ENCODE results near the gene ENTPD1. TPM values are rescaled to one million over a fixed set of nuclear protein-coding genes. Genes with fewer than 3 reads are reported as not detected.
"Not testable (repeated sequence)": the region's sequence is repeated elsewhere in the genome, so short reads cannot be mapped to it uniquely, and the experiment has no call there.

ENTPD1 gene
- total RNA-seq, 1 donor from 2014 or later, result 102 TPM

DNA sequence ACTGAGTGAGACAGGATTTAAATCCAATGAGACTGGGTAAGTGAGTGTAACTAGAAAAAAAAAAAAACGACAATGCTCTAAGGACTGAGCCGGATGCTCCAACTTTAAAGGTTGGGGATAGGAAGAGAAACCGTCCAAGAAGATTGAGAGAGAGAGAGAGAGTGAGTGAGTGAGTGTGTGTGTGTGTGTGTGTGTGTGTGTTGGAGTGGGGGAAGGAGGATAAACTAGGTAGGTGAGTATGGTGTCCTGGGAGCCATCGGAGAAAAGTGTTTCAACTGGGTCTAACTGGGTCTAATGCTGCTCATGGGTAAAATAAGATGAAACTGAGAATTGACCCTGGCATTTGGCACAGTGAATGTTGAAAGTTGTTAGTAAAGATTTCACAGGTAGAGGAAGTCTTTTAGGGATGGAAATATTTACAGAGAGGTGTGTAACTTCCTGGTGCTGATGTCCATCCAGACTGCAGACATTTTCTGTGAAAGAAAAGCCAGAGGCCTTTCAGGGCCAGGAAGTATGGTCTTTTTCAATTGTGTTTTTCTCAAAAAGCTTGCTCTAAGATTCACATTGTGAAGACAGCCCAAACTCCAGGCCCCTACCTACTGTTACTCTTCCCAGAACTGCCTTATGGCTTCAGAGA lies 14.2 kb downstream of the ENTPD1 start:
- no peak for DNase-seq (ENCODE audit: low spot score)
- Mint-ChIP-seq H3K9me3 (ENCODE audit: unreplicated experiment) (no peaks in the 10 kb centered on the region), H3K4me1 (ENCODE audit: unreplicated experiment) (peaks cover 35% of the 10 kb centered on the region)

GRCh38 chr10:95773454-95773853 lies 17.5 kb downstream of the ENTPD1 start:
- not testable (repeated sequence) for H3K4me3 Mint-ChIP-seq (ENCODE audit: unreplicated experiment); H3K27ac Mint-ChIP-seq (ENCODE audit: unreplicated experiment); DNase-seq (ENCODE audit: low spot score); H3K9me3 Mint-ChIP-seq (ENCODE audit: unreplicated experiment); H3K27me3 Mint-ChIP-seq (ENCODE audit: unreplicated experiment)
- Mint-ChIP-seq H3K4me1 (ENCODE audit: unreplicated experiment) (peaks cover 38% of the 10 kb centered on the region), H3K36me3 (ENCODE audit: low read depth, unreplicated experiment) (peaks cover 50% of the 10 kb centered on the region)

More for the DNA sequence above, 14.2 kb downstream of the ENTPD1 start:
- TF ChIP-seq, protein P1, sequence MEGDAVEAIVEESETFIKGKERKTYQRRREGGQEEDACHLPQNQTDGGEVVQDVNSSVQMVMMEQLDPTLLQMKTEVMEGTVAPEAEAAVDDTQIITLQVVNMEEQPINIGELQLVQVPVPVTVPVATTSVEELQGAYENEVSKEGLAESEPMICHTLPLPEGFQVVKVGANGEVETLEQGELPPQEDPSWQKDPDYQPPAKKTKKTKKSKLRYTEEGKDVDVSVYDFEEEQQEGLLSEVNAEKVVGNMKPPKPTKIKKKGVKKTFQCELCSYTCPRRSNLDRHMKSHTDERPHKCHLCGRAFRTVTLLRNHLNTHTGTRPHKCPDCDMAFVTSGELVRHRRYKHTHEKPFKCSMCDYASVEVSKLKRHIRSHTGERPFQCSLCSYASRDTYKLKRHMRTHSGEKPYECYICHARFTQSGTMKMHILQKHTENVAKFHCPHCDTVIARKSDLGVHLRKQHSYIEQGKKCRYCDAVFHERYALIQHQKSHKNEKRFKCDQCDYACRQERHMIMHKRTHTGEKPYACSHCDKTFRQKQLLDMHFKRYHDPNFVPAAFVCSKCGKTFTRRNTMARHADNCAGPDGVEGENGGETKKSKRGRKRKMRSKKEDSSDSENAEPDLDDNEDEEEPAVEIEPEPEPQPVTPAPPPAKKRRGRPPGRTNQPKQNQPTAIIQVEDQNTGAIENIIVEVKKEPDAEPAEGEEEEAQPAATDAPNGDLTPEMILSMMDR (IDR thresholded peaks at IDR 0.05; ENCODE audit: unreplicated experiment), result no peak
- Mint-ChIP-seq H3K27me3 (ENCODE audit: unreplicated experiment) (no peaks in the 10 kb centered on the region), H3K4me3 (ENCODE audit: unreplicated experiment) (no peak overlapping the region), H3K27ac (ENCODE audit: unreplicated experiment) (peak overlapping the region; percentile 75), H3K36me3 (ENCODE audit: low read depth, unreplicated experiment) (peaks cover 39% of the 10 kb centered on the region)

- Mint-ChIP-seq H3K4me1 (ENCODE audit: unreplicated experiment) (peaks cover 23% of the 10 kb centered on the region), H3K36me3 (ENCODE audit: low read depth, unreplicated experiment) (peaks cover 45% of the 10 kb centered on the region)
- not testable (repeated sequence) for DNase-seq (ENCODE audit: low spot score); H3K27me3 Mint-ChIP-seq (ENCODE audit: unreplicated experiment); H3K27ac Mint-ChIP-seq (ENCODE audit: unreplicated experiment); H3K9me3 Mint-ChIP-seq (ENCODE audit: unreplicated experiment); H3K4me3 Mint-ChIP-seq (ENCODE audit: unreplicated experiment)
Measured at GRCh38 chr10:95777638-95778037, 21.7 kb downstream of the ENTPD1 start.

- H3K4me3 Mint-ChIP-seq (ENCODE audit: unreplicated experiment), result no peak overlapping the region
- peak overlapping the region; percentile 18 for H3K27ac Mint-ChIP-seq (ENCODE audit: unreplicated experiment)
- no peak for DNase-seq (ENCODE audit: low spot score)
- H3K36me3 Mint-ChIP-seq (ENCODE audit: low read depth, unreplicated experiment), result peaks cover 33% of the 10 kb centered on the region
- peaks cover 3% of the 10 kb centered on the region for H3K27me3 Mint-ChIP-seq (ENCODE audit: unreplicated experiment)
- H3K4me1 Mint-ChIP-seq (ENCODE audit: unreplicated experiment), result peaks cover 42% of the 10 kb centered on the region
- H3K9me3 Mint-ChIP-seq (ENCODE audit: unreplicated experiment), result no peaks in the 10 kb centered on the region
- TF ChIP-seq, protein P1 (IDR thresholded peaks at IDR 0.05; ENCODE audit: unreplicated experiment), result no peak
Measured at GRCh38 chr10:95782318-95782717, 26.4 kb downstream of the ENTPD1 start.

DNA sequence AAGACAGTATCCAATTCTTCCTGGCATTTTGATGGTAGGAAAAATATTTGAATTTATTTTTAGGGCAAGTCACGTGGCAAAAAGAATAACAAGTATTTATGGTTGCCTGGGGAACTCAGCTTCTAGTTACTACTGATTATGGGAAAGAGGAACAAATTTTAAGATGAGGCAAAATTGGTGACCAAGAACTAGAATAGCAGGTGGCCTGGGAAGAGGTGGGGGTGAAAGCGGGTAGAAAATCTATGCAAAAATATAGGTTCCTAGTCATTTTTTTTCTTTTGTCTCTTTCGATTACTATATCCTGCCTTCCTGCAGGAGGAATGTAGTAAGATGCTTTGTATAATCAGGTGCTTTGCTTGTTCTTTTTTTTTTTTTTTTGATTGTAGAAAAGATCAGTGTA lies 27.8 kb downstream of the ENTPD1 start:
- no peak overlapping the region for H3K4me3 Mint-ChIP-seq (ENCODE audit: unreplicated experiment)
- peaks cover 23% of the 10 kb centered on the region for H3K36me3 Mint-ChIP-seq (ENCODE audit: low read depth, unreplicated experiment)
- H3K9me3 Mint-ChIP-seq (ENCODE audit: unreplicated experiment), result no peaks in the 10 kb centered on the region
- peaks cover 43% of the 10 kb centered on the region for H3K4me1 Mint-ChIP-seq (ENCODE audit: unreplicated experiment)
- no peak overlapping the region for H3K27ac Mint-ChIP-seq (ENCODE audit: unreplicated experiment)
- H3K27me3 Mint-ChIP-seq (ENCODE audit: unreplicated experiment), result peaks cover 3% of the 10 kb centered on the region
- TF ChIP-seq, protein P1 (IDR thresholded peaks at IDR 0.05; ENCODE audit: unreplicated experiment), result no peak
- DNase-seq (ENCODE audit: low spot score), result no peak

DNA sequence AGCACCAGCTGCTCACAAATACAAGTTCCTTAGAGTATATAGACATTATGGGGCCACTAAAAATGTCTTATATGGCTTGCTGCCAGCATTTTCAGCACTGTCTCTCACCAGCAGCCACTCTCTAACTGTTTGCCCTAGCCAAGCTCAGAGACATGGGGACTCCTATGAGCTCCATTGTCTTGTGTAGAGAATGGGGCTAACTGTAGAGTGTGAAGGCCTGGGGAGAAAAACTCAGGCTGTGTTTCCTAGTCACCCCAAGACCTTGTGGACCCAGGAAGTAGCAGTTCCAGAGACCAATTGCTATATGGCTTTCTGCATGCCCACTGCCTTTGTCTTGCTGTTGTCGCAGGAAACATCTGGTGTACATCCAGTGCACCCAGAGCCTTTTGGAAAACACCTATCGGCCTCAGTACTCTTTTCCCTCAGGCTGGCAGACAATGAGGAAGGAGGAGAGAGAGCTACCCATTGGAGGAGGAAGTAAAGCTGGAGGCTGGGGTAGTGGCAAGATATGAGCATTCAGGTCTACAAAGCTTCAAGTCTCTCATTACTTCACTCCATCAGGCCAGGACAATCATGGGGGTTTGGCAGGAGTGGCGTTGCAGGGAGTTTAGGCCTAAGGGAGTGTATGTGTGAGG lies 28.4 kb downstream of the ENTPD1 start:
- H3K27me3 Mint-ChIP-seq (ENCODE audit: unreplicated experiment), result peaks cover 3% of the 10 kb centered on the region
- no peak overlapping the region for H3K27ac Mint-ChIP-seq (ENCODE audit: unreplicated experiment)
- H3K4me1 Mint-ChIP-seq (ENCODE audit: unreplicated experiment), result peaks cover 45% of the 10 kb centered on the region
- H3K9me3 Mint-ChIP-seq (ENCODE audit: unreplicated experiment), result no peaks in the 10 kb centered on the region
- DNase-seq (ENCODE audit: low spot score), result no peak
- TF ChIP-seq, protein P1 (IDR thresholded peaks at IDR 0.05; ENCODE audit: unreplicated experiment), result no peak
- peaks cover 18% of the 10 kb centered on the region for H3K36me3 Mint-ChIP-seq (ENCODE audit: low read depth, unreplicated experiment)
- H3K4me3 Mint-ChIP-seq (ENCODE audit: unreplicated experiment), result no peak overlapping the region

Data from endothelial cell (in vitro differentiated cells).